ENCODE measurements around the gene CORO2A.

The CORO2A gene

DNA sequence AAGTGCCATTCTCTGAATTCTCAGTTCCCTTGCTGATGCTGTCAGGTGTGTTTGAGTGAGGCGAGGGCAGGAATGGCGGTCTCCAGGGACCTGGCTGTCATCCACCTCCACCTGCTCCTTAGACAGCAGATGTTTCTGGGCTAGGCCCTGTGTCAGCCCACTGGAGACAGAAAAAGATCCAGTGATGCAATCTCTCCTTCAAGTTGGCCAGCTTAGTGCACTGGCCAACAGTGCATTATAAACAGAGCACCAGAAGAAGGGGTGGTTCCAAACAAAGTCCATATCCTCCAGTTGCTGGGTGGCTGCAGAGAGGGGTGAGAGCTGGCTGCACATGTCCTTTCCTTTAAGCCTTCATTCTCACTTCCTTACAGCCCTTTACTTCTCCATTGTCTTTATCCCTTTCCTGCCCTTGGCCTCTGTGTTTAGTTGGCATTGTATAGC, 109.4 kb downstream of the CORO2A start:
- Histone ChIP-seq H3F3A (ENCODE audit: insufficient read depth, low read length) (no peaks in the 10 kb centered on the region), H3K36me3 (ENCODE audit: insufficient read depth, low read length) (peaks cover 52% of the 10 kb centered on the region; the same call in 1 of the 2 replicates), H3K79me2 (ENCODE audit: insufficient read depth, low read length) (no peaks in the 10 kb centered on the region), H2AFZ (ENCODE audit: low read length) (no peak overlapping the region), H3K27me3 (ENCODE audit: insufficient read depth, low read length) (no peaks in the 10 kb centered on the region), H3K9ac (ENCODE audit: low read length) (no peak overlapping the region), H3K9me2 (ENCODE audit: low read depth, low read length) (no peaks in the 10 kb centered on the region), H3K9me3 (ENCODE audit: low read length) (no peaks in the 10 kb centered on the region), H3K4me1 (ENCODE audit: insufficient read depth, low read length, severe bottlenecking) (peaks cover 32% of the 10 kb centered on the region), H3K4me2 (ENCODE audit: low read length) (no peak overlapping the region), H4K20me1 (ENCODE audit: insufficient read depth, low read length) (no peaks in the 10 kb centered on the region), H3K27ac (ENCODE audit: low read depth, low read length, poor library complexity, severe bottlenecking) (no peak overlapping the region), H3K4me3 (ENCODE audit: low read depth, low read length, poor library complexity, severe bottlenecking) (no peak overlapping the region)
- TF ChIP-seq EZH2 (IDR thresholded peaks at IDR 0.05; ENCODE audit: borderline replicate concordance, low read length) = no peak

DNA sequence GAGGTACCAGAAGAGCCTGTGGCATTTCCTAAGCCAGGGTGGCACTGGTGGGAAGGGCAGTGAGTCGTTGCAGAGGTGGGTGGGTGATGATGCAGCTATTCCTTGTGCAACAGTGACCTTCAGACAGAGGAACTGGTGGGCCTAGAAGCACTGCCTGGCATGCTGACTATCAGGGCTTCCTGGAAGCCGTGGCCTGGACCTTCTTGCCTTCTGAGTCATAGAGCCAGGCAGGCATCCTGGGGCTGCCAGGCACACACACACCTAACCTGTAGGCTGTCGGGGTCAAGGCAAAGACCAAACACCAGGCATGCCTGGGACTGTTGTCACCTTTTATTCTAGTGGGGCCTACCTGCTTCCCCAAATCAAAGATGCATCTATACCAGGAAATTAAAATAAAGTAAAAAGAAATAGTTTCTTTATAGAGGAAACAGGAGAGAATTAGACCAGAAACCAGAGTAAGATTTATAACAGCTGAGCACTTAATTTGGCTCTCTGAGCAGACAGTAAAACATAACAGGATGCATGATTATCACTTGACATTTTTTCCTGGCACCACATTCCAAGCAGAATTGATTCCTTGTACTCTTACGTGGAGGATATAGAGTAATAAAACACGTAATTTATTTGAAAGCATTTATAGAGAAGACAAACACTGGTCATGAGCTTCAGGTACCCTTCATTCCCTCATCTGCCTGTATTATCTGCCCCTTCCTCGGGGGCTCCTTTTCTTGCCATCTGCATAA, 110.8 kb downstream of the CORO2A start:
- H3K4me2 ChIP-seq (ENCODE audit: low read length) = no peak overlapping the region
- H3K9me3 ChIP-seq (ENCODE audit: low read length) = no peaks in the 10 kb centered on the region
- no peak overlapping the region for H2AFZ ChIP-seq (ENCODE audit: low read length)
- peaks cover 58% of the 10 kb centered on the region; the same call in 1 of the 2 replicates for H3K36me3 ChIP-seq (ENCODE audit: insufficient read depth, low read length)
- H3K9me2 ChIP-seq (ENCODE audit: low read depth, low read length) = no peaks in the 10 kb centered on the region
- TF ChIP-seq, protein P1, sequence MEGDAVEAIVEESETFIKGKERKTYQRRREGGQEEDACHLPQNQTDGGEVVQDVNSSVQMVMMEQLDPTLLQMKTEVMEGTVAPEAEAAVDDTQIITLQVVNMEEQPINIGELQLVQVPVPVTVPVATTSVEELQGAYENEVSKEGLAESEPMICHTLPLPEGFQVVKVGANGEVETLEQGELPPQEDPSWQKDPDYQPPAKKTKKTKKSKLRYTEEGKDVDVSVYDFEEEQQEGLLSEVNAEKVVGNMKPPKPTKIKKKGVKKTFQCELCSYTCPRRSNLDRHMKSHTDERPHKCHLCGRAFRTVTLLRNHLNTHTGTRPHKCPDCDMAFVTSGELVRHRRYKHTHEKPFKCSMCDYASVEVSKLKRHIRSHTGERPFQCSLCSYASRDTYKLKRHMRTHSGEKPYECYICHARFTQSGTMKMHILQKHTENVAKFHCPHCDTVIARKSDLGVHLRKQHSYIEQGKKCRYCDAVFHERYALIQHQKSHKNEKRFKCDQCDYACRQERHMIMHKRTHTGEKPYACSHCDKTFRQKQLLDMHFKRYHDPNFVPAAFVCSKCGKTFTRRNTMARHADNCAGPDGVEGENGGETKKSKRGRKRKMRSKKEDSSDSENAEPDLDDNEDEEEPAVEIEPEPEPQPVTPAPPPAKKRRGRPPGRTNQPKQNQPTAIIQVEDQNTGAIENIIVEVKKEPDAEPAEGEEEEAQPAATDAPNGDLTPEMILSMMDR (IDR thresholded peaks at IDR 0.05; ENCODE audit: low read length) = no peak
- no peak for TF ChIP-seq EZH2 (IDR thresholded peaks at IDR 0.05; ENCODE audit: borderline replicate concordance, low read length)
- no peak overlapping the region for H3K4me3 ChIP-seq (ENCODE audit: low read depth, low read length, poor library complexity, severe bottlenecking)
- no peaks in the 10 kb centered on the region for H3F3A ChIP-seq (ENCODE audit: insufficient read depth, low read length)
- H3K79me2 ChIP-seq (ENCODE audit: insufficient read depth, low read length) = no peaks in the 10 kb centered on the region
- no peak overlapping the region for H3K27ac ChIP-seq (ENCODE audit: low read depth, low read length, poor library complexity, severe bottlenecking)
- H4K20me1 ChIP-seq (ENCODE audit: insufficient read depth, low read length) = no peaks in the 10 kb centered on the region
- H3K9ac ChIP-seq (ENCODE audit: low read length) = no peak overlapping the region
- peaks cover 18% of the 10 kb centered on the region for H3K4me1 ChIP-seq (ENCODE audit: insufficient read depth, low read length, severe bottlenecking)
- no peaks in the 10 kb centered on the region for H3K27me3 ChIP-seq (ENCODE audit: insufficient read depth, low read length)

- no peaks in the 10 kb centered on the region for H3K9me2 ChIP-seq (ENCODE audit: low read depth, low read length)
- H4K20me1 ChIP-seq (ENCODE audit: insufficient read depth, low read length) = no peaks in the 10 kb centered on the region
- no peak overlapping the region for H2AFZ ChIP-seq (ENCODE audit: low read length)
- no peak overlapping the region for H3K27ac ChIP-seq (ENCODE audit: low read depth, low read length, poor library complexity, severe bottlenecking)
- H3K36me3 ChIP-seq (ENCODE audit: insufficient read depth, low read length) = peaks cover 58% of the 10 kb centered on the region; the same call in 1 of the 2 replicates
- H3F3A ChIP-seq (ENCODE audit: insufficient read depth, low read length) = no peaks in the 10 kb centered on the region
- no peaks in the 10 kb centered on the region for H3K9me3 ChIP-seq (ENCODE audit: low read length)
- TF ChIP-seq, protein P1 (IDR thresholded peaks at IDR 0.05; ENCODE audit: low read length) = no peak
- no peak overlapping the region for H3K9ac ChIP-seq (ENCODE audit: low read length)
- no peak overlapping the region for H3K4me2 ChIP-seq (ENCODE audit: low read length)
- H3K79me2 ChIP-seq (ENCODE audit: insufficient read depth, low read length) = no peaks in the 10 kb centered on the region
- peaks cover 14% of the 10 kb centered on the region for H3K4me1 ChIP-seq (ENCODE audit: insufficient read depth, low read length, severe bottlenecking)
- H3K27me3 ChIP-seq (ENCODE audit: insufficient read depth, low read length) = no peaks in the 10 kb centered on the region
- no peak overlapping the region for H3K4me3 ChIP-seq (ENCODE audit: low read depth, low read length, poor library complexity, severe bottlenecking)
Observed at GRCh38 chr9:98080780-98081179, 111.7 kb downstream of the CORO2A start.

DNA sequence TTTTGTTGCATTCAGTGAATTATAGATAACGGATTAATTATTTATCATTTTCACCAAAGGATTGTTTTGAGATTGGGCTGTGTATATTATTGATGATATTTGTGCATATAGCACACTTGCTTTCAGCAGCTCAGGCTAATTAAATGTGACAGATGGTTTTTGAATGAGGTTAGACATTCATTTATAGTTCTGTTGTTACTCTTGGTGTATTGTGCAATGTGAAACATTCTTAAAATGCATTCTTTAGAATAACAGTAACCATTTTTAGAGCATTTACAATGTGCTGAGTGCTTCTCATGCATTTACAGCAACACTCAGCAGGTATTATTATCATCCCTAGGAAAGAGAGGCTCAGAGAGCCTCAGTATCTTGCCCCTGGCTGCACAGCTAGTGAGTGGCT, 112.1 kb downstream of the CORO2A start:
- Histone ChIP-seq H3K9me3 (ENCODE audit: low read length) (no peaks in the 10 kb centered on the region), H3K79me2 (ENCODE audit: insufficient read depth, low read length) (no peaks in the 10 kb centered on the region), H3K4me1 (ENCODE audit: insufficient read depth, low read length, severe bottlenecking) (peaks cover 14% of the 10 kb centered on the region), H3F3A (ENCODE audit: insufficient read depth, low read length) (no peaks in the 10 kb centered on the region), H3K9ac (ENCODE audit: low read length) (no peak overlapping the region), H3K27ac (ENCODE audit: low read depth, low read length, poor library complexity, severe bottlenecking) (no peak overlapping the region), H3K27me3 (ENCODE audit: insufficient read depth, low read length) (no peaks in the 10 kb centered on the region), H2AFZ (ENCODE audit: low read length) (no peak overlapping the region), H4K20me1 (ENCODE audit: insufficient read depth, low read length) (no peaks in the 10 kb centered on the region), H3K4me2 (ENCODE audit: low read length) (no peak overlapping the region), H3K4me3 (ENCODE audit: low read depth, low read length, poor library complexity, severe bottlenecking) (no peak overlapping the region), H3K9me2 (ENCODE audit: low read depth, low read length) (no peaks in the 10 kb centered on the region), H3K36me3 (ENCODE audit: insufficient read depth, low read length) (peaks cover 57% of the 10 kb centered on the region; the same call in 1 of the 2 replicates)
- TF ChIP-seq EZH2 (IDR thresholded peaks at IDR 0.05; ENCODE audit: borderline replicate concordance, low read length) = no peak
- TF ChIP-seq, protein P1 (IDR thresholded peaks at IDR 0.05; ENCODE audit: low read length) = no peak
